Spinal cord (tissue), 10 donors: ENCODE data around the gene POLE2. TPM values are rescaled to one million over a fixed set of nuclear protein-coding genes. Genes with fewer than 3 reads are reported as not detected.
A peak's percentile ranks its signal among the peaks of the same experiment; 100 is the strongest.

Experiments used
- DNase-seq, 6 donors: peaks; one replicate each; pipeline versions ENCODE4 v3.0.0 to v3.0.0-alpha.2; 2013 to 2015; ENCODE audit warnings: low spot score in 6 of 6, low read depth in 4 of 6
- H3K27ac ChIP-seq: one replicate; pipeline ENCODE4 v1.5.1; 2013; ENCODE audit warnings: low read depth, low read length, control low read depth
- H3K27me3 ChIP-seq: one replicate; pipeline ENCODE4 v1.6.1; 2013; ENCODE audit warnings: low read length; ENCODE audit not compliant: control insufficient read depth, insufficient read depth
- H3K36me3 ChIP-seq: one replicate; pipeline ENCODE4 v1.6.1; 2013; ENCODE audit warnings: low read length; ENCODE audit not compliant: control insufficient read depth, insufficient read depth
- H3K4me1 ChIP-seq: one replicate; pipeline ENCODE4 v1.6.1; 2013; ENCODE audit warnings: low read length; ENCODE audit not compliant: control insufficient read depth, insufficient read depth
- H3K4me3 ChIP-seq: one replicate; pipeline ENCODE4 v1.5.1; 2013; ENCODE audit warnings: low read depth, low read length, control low read depth
- H3K9me3 ChIP-seq: one replicate; pipeline ENCODE4 v1.6.1; 2013; ENCODE audit warnings: low read length; ENCODE audit not compliant: control insufficient read depth, insufficient read depth
- WGBS: methylation state at CpG from one replicate; pipeline ENCODE4 v1.1.5; 2013; ENCODE audit warnings: missing lambda C conversion rate; ENCODE audit not compliant: insufficient coverage; 5-methylcytosine and 5-hydroxymethylcytosine counted together
- polyA plus RNA-seq, 2 donors: library from polyadenylated mRNA; unstranded; fragments of 120-200 nt; gene quantifications; one replicate each; pipeline ENCODE4 v1.2.1, GENCODE V29; 2013; ENCODE audit not compliant: insufficient read length in 2 of 2
- small RNA-seq: library from RNA; depleted of rRNA; stranded (forward); fragments of <200 nt; gene quantifications from one replicate; pipeline ENCODE3, GENCODE V24; 2014; ENCODE audit warnings: low replicate concordance
- total RNA-seq, 2 donors: library from RNA; depleted of rRNA in 1 of 2; stranded (reverse); fragments of 120-200 nt in 1 of 2; fragments of >200 nt in 1 of 2; gene quantifications; one replicate each; pipeline versions ENCODE4 v1.2.3 to v1.2.4, GENCODE V29; 2013 to 2014
- donor health status: healthy.

POLE2 gene
- total and polyA plus RNA-seq, 4 donors: 8.3 to 20.1 (median 12.7) TPM

DNA sequence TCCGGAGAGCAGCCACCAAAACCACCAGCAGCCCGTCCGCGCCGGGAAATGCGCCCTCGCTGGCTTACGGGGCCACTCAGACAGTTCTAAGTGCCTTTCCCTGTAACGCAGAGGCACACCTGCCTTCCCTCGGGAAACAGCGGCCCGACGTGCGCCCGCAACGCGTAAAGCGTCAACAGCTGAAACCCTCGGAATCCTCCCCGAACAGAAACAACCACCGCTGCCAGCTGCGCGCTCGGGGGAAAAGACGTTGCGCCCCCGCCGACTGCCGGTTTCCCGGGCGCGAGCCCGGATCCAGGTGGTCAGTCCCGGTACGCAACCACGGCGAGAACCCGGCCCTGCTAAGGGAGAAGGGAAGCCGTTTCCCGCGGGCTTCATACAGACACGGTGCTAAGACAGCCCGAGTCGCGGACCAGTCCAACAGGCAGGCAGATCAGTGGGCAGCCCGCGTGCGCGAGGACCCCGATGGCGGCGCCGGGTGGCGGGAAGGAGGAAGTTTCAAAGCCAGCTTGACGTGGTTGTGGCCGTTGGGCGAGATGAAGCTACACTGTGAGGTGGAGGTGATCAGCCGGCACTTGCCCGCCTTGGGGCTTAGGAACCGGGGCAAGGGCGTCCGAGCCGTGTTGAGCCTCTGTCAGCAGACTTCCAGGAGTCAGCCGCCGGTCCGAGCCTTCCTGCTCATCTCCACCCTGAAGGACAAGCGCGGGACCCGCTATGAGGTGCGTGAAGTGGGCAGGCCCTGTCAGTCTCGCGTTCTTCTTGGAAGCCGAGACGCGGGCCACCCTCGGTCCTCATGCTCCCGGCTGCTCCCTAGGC, 89.3 kb downstream of the POLE2 start, which contains the start of gene LRR1:
LRR1 (plus strand) TSS at position 456 of the 816 bp plus-strand sequence; CDS start at position 537, 81 bp downstream.
- H3K9me3 ChIP-seq: no peaks in the 10 kb centered on the region
- peaks cover 16% of the 10 kb centered on the region for H3K4me1 ChIP-seq
- peak within 1 kb of the TSS; percentile 98 for H3K27ac ChIP-seq
- no peaks in the 10 kb centered on the region for H3K27me3 ChIP-seq
- peak; percentile 71 to 94 (median 82) for DNase-seq
- WGBS: 0% methylated on average over 76 of the region's 77 CpGs
- peak within 1 kb of the TSS; percentile 99 for H3K4me3 ChIP-seq
- peaks cover 3% of the 10 kb centered on the region for H3K36me3 ChIP-seq

DNA sequence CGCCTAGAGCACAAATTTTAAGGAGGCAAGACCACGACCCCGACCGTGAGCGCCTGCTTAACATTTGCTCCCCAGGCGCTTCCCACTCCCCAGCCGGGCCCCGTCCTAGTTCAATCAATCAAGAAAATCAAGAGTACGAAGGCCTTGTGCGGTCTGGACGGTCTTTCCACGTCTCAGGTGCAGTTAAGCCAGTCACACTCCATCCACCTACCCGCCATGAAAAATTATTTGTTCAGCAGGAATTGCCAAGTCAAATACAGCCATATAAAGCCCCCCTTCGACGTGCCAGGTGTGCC, 89.9 kb downstream of the POLE2 start:
- H3K36me3 ChIP-seq: peaks cover 3% of the 10 kb centered on the region
- H3K9me3 ChIP-seq: no peaks in the 10 kb centered on the region
- no peaks in the 10 kb centered on the region for H3K27me3 ChIP-seq
- H3K4me1 ChIP-seq: peaks cover 16% of the 10 kb centered on the region
- H3K4me3 ChIP-seq: peak overlapping the region; percentile 99
- no peak for DNase-seq
- H3K27ac ChIP-seq: peak overlapping the region; percentile 98
- 0% methylated on average over 14 of the region's 15 CpGs for WGBS

DNA sequence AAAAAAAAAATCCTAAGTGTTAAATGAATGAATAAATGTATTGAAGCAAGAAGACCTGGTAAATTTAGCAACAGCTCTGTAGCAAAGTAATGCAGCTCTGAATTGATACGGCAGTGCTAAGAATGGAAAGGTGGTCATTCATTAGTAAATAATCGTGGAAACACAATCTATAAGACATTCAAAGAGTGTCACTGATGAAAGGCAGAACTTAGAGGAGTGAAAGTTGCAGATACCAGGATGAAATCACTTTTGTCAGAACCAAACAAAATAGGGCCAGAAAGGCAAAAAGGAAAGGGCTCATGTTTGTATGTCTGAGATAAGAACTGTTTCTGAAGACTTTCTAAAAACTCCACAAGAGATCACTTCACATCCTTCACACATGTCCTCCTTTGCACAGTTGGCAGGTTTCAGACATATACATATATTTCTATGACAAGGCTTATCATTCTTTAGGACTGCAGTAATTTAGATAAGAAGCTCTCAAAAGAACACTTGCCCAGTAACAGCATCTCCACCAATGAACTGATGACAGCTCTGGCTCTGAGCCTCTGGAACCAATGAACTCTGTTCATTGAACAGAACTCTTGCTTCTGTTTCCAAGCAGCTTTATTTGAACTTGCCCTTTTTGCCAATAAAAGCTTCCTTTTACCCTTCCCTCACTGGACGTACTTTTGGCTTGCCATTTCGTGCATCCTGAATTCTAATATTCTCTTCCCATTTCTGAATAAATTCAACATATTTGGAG, 93.5 kb downstream of the POLE2 start:
- no peak overlapping the region for H3K4me3 ChIP-seq
- no peaks in the 10 kb centered on the region for H3K36me3 ChIP-seq
- DNase-seq: peak in 1 of 6 donors; percentile 61
- H3K4me1 ChIP-seq: peaks cover 16% of the 10 kb centered on the region
- no peaks in the 10 kb centered on the region for H3K9me3 ChIP-seq
- no peaks in the 10 kb centered on the region for H3K27me3 ChIP-seq
- H3K27ac ChIP-seq: peak overlapping the region; percentile 76
- WGBS: no CpG with 5 or more reads among the region's 4 CpGs

Small RNAs within 50 kb of the gene (small RNA-seq; reads per million reads assigned to genes)
- gene AL139099.3 (not detected), gene RNU6ATAC30P (not detected)

Other genes with a start within 250 kb of the POLE2 start
- 1,000 to 10,000 TPM in 1 of 2 donors, 100 to 1,000 TPM in 1; 808 to 2,775 TPM for gene RPS29, start 101.8 kb downstream of the POLE2 start, total RNA-seq
- gene RPS29, start 101.8 kb downstream of the POLE2 start, polyA plus RNA-seq: 1,000 to 10,000 TPM; 1,015 to 1,156 TPM
- 10 to 100 TPM in 1 of 2 donors, 1 to 10 TPM in 1; 9.1 to 11.3 TPM for gene LRR1, start 89.3 kb downstream of the POLE2 start, total RNA-seq
- gene LRR1, start 89.3 kb downstream of the POLE2 start, polyA plus RNA-seq: 10 to 100 TPM in 1 of 2 donors, 1 to 10 TPM in 1; 6.8 to 10.0 TPM
- 100 to 1,000 TPM in 1 of 2 donors, 10 to 100 TPM in 1; 77.6 to 249 TPM for gene RPL36AL, start 67.6 kb downstream of the POLE2 start, total RNA-seq
- 100 to 1,000 TPM; 136 to 153 TPM for gene RPL36AL, start 67.6 kb downstream of the POLE2 start, polyA plus RNA-seq
- 10 to 100 TPM; 36.5 to 39.1 TPM for gene MGAT2, start 67.4 kb downstream of the POLE2 start, total RNA-seq
- gene MGAT2, start 67.4 kb downstream of the POLE2 start, polyA plus RNA-seq: 10 to 100 TPM; 17.3 to 27.7 TPM
- 10 to 100 TPM in 1 of 2 donors, 1 to 10 TPM in 1; 9.0 to 12.2 TPM for gene DNAAF2, start 53.0 kb downstream of the POLE2 start, total RNA-seq
- 10 to 100 TPM; 13.3 to 13.6 TPM for gene DNAAF2, start 53.0 kb downstream of the POLE2 start, polyA plus RNA-seq
- 10 to 100 TPM; 13.4 to 14.9 TPM for gene KLHDC1, start 4.9 kb upstream of the POLE2 start, total RNA-seq
- 1 to 10 TPM; 4.7 to 7.9 TPM for gene KLHDC1, start 4.9 kb upstream of the POLE2 start, polyA plus RNA-seq
- gene KLHDC2, start 79.9 kb upstream of the POLE2 start, total RNA-seq: 100 to 1,000 TPM in 1 of 2 donors, 10 to 100 TPM in 1; 96.3 to 116 TPM
- 10 to 100 TPM; 88.9 to 96.1 TPM for gene KLHDC2, start 79.9 kb upstream of the POLE2 start, polyA plus RNA-seq
- 100 to 1,000 TPM; 101 to 111 TPM for gene NEMF, start 164.6 kb upstream of the POLE2 start, total RNA-seq
- gene NEMF, start 164.6 kb upstream of the POLE2 start, polyA plus RNA-seq: 10 to 100 TPM; 54.5 to 67.3 TPM
- 10 to 100 TPM; 23.7 to 35.2 TPM for gene ARF6, start 204.9 kb upstream of the POLE2 start, total RNA-seq
- gene ARF6, start 204.9 kb upstream of the POLE2 start, polyA plus RNA-seq: 10 to 100 TPM; 36.9 to 43.9 TPM